Fibroblast of upper back skin (primary cell): ENCODE results near the gene RRP1B.
"Not testable (repeated sequence)": the region's sequence is repeated elsewhere in the genome, so short reads cannot be mapped to it uniquely, and the experiment has no call there.

Experiments used
- DNase-seq: peaks from one replicate; pipeline ENCODE4 v3.0.0-alpha.2; 2013

The RRP1B gene

DNA sequence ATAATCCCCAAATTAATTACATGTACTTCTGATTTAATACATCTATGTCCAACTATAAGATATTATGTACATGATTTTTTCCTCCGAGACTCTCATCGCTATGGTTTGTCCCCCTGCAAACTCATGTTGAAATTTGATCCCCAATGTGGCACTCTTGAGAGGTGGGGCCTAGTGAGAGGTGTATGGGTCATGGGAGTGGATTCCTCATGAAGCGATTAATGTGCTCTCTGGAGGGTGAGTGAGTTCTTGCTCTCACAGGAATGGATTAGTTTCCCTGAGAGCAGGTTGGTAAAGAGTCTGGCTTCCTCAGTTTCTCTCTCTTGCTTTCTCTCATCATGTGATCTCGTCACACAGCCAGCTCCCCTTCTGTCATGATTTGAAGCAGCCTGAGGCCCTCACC, 16.2 kb upstream of the RRP1B start:
- no peak for DNase-seq

DNA sequence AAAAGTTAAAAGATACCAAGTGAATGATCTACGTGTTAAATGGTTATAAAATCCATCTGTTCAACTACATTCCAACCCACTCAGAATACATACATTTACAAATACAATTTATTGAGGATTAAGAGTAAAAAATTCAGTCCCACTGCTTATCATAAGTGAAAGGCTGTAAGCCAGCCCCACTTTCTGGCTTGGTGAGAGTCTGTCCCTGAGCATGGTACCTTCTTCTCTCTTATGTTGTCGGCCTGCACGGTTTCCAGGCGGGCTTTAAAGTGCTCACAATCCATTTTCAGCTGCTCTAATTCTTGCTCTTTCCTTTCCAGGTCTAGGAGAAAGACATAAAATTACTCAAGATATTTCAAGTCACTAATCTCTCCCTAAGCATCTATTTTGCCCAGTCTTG, 15.3 kb upstream of the RRP1B start:
- DNase-seq: no peak

GRCh38 chr21:43644609-43645008, 14.8 kb upstream of the RRP1B start:
- DNase-seq: peak; percentile 38

- peak; percentile 85 for DNase-seq
These were observed 14.0 kb upstream of the RRP1B start for GRCh38 chr21:43645136-43645891.

GRCh38 chr21:43645976-43646375, 13.4 kb upstream of the RRP1B start:
- no peak for DNase-seq

- DNase-seq: peak; percentile 93
These were observed 12.7 kb upstream of the RRP1B start for GRCh38 chr21:43646550-43647260.

GRCh38 chr21:43648171-43648570, 11.2 kb upstream of the RRP1B start:
- no peak for DNase-seq

- not testable (repeated sequence) for DNase-seq
These were observed 7.4 kb upstream of the RRP1B start for GRCh38 chr21:43651926-43652325.

DNA sequence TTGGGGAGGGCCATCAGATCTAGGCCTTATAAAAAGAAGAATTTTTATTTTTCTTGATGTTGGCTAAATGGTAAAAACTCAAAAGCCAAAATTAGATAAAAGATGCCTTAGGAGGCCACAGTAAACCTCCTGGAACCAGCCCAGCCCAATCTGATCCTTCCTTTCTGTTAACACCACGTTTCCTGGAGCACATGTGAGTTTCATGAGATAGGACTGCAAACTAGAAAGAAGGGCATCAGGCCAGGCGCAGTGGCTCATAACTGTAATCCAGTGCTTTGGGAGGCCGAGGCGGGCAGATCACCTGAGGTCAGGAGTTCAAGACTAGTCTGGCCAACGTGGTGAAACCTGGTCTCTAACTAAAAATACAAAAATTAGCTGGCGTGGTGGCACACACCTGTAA, 6.7 kb upstream of the RRP1B start:
- no peak for DNase-seq

- no peak for DNase-seq
These were observed 5.7 kb upstream of the RRP1B start for GRCh38 chr21:43653626-43654025.

DNA sequence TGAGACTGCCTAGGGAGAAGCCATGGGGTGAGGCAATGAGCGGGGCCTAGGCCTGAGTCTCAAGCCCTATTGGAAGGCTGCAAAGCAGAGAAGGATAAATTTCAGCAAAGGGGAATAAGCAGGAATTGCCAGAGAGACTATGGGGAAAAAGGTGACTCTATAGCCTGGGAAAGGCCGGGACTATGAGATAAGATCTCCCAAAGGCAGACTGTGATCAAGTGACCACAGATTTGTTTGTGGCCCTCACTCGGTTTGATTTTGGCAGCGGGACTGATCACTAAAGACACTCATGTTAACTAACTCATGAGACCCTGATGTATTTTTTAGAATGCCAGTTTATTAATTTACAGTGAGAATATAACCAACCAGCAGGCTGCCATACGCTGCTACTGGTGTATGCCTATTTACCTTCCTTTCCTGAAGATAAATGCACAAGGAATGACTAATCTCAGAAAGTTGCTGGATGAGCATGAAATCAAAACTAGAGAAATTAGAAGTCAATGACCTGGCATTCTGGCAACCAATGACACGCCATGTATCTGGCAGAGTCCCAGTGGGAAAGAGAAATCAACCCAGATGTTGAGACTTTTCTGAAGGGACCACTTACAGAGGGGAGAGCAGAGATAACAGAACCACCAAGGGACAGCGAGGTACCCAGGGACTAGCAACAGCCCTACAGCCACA, 4.4 kb upstream of the RRP1B start:
- peak; percentile 63 for DNase-seq

- DNase-seq: peak; percentile 19
These were observed 1.8 kb upstream of the RRP1B start for GRCh38 chr21:43657355-43658087.

DNA sequence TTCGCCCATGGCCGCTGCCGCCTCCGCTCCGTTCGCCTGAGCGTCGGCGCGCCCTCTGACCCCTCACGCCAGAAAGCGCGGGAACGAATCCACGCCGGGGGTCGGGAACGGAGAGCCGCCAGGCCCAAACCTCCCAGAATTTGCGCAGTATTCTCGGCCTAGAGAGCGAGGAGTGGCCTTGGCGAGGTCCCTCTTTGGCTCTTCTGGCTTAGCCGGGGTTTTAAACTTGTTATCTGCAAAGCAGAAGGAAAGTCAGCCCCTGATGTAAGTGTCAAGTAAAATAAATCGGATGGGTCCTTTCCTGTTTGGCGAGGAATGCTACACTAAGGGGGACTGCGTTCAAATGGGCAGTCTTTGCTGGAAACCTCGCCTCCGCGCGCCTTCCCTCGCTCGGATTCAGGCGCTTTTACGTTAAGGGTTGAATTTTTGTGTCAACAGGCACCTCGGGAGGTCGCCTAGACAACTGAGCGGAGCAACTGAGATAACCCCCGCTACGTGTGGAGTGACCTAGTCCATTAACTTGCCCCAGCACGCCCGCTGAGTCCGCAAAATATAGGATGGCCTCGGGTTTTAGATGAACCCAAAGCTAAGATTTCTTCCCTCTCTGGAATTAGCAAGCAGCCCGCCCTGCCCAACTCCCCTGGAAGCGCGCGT, 1.1 kb upstream of the RRP1B start:
- no peak for DNase-seq

GRCh38 chr21:43658769-43659135, 608 bp upstream of the RRP1B start:
- no peak for DNase-seq

GRCh38 chr21:43662286-43662685, 2.9 kb downstream of the RRP1B start:
- DNase-seq: no peak

DNA sequence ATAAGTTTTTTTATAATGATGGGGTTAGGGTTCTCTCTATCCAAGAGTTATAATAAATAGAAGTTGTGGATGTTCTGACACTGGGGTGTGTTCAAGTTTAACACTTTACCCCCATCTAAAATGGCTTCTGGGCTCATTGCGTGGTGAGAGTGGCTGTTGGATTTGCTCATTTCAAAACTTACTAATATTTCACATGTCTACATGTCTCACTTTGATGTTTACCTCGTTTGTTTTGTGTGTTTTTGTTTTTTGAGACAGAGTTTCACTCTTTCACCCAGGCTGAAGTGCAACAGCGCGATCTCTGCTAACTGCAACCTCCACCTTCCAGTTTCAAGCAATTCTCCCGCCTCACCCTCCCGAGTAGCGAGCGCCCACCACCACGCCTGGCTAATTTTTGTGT, 3.7 kb downstream of the RRP1B start:
- DNase-seq: no peak

DNA sequence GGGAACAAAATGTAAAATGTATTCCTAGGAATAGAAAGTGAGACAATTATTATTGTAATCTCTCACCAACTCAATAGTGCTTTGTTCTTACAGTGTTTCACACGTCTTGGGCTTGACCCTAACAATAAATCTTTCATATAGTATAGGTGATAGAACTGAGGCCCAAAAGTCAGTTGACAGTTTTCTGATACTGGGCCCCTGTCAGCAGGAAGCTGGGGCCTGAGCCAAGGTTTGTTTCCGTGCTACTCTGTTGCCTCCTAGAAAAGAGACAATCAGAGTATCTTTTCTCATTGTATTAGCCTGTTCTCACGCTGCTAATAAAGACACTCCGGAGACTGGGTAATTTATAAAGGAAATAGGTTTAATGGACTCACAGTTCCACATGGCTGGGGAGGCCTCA, 5.0 kb downstream of the RRP1B start:
- no peak for DNase-seq

- DNase-seq: no peak
These were observed 6.5 kb downstream of the RRP1B start for GRCh38 chr21:43665879-43666278.

DNA sequence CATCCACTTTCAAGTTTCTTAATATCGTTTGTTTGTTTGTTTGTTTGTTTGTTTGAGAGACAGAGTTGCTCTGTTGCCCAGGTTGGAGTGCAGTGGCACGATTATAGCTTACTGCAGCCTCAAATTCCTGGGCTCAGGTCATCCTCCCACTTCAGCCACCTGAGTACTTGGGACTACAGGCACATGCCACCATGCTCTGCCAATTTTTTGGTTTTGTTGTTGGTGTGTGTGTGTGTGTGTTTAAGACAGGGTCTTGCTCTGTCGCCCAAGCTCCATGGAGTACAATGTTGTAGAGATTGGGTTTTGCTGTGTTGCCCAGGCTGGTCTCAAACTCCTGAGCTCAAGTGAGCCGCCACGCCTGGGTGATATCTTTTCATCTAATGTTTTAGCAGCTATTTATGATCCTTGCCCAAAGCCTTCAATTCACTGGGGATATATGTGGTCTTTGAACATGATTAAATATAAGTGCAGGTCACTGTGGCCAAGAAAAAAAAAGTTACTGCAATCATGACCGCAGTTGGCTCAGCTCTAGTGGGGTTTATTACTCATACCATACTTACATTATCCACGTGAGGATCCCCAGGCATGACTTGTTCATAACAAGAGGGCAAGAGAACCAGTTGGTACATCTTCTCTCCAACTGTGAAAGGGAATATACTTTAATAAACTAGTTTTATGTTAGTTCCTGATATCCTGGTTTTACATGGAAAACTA, 8.0 kb downstream of the RRP1B start:
- DNase-seq: peak; percentile 77

DNA sequence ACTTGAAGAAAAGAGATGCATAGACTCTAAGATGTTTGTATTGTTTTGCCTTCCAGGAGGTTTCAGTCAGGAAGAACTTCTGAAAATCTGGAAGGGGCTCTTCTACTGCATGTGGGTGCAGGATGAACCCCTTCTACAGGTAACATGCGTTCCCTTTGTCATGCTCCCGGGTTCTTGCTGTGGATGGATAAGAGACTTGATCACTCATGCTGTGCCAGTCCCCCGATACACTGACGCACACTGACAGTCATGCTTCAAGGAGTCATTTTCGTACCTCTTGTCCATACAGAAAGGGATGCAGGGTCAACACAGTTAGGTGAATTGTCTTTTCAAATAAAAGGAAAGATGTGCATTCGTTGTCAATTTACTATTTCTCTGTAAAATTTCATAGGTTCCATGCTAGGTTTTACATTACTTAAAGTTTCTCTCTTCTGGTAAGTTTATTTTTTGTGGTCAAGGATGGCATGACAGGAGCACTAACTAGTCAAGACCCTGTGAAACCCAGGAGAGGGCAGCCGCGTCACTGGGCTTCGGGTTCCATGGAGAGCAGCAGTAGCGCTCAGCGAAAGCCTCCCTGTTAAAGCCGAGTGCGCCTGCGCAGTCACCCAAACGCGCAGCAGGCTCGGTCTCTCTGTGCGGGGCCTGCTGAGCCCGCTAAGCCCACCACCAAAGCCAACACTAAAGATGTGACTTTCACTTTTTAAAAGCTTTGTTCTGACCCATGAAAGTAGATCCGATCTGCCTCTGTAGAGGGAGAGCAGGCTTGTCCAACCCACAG, 10.7 kb downstream of the RRP1B start:
- DNase-seq: no peak

DNA sequence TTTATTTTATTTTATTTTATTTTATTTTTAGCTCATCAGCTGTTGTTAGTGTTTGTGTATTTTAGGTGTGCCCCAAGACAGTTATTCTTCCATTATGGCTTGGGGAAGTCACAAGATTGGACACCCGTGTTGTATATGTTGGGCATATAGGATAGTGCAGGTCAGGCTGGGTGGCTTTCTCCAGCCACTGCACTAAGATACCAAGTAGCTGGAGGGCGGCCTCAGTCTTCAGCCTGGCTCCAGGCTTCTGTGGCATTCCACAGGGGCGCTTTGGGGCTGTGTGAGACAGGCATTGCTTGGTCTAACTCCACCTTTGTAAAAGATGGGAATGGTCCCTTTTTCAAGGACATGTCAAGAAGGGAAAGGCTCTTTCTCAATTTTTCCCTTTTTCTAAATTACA, 16.5 kb downstream of the RRP1B start:
- DNase-seq: no peak
